ENCODE data around the gene PDE4A.

DNA sequence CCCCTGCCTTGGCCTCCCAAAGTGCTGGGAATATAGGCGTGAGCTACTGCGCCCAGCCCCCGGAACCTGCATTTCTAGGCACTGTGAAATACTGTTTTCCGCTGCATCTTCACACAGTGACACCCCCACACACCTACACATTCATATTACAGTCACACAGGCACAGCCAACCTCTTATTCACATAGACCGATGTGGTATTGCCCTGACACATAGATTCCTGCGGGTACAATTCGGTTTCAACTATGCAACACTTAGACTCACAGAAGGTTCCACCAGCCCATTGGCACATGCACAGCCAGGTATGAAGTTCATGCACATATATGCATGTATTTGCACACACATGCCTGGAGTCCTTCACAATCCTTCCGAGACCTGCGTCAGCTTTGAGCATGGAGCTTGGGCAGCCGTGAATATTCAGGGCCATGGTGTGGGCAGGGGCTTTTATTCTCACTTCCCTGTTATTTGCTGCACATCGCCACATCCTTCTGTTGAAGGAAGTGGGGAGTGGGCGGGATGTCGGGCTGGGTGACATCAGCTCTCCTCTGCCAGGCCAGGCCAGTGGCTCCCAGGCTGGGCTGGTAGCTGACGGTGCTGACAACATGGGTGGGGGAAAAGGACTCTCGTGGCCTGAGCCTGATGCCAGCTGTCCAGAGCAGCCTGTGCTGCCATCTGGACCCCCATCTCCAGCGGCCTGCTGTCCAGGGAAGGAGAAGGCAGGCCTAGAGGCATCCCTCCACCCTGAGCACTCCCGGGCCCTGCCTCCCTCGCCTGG, 11.6 kb upstream of the PDE4A start:
- TF ChIP-seq, protein P1, sequence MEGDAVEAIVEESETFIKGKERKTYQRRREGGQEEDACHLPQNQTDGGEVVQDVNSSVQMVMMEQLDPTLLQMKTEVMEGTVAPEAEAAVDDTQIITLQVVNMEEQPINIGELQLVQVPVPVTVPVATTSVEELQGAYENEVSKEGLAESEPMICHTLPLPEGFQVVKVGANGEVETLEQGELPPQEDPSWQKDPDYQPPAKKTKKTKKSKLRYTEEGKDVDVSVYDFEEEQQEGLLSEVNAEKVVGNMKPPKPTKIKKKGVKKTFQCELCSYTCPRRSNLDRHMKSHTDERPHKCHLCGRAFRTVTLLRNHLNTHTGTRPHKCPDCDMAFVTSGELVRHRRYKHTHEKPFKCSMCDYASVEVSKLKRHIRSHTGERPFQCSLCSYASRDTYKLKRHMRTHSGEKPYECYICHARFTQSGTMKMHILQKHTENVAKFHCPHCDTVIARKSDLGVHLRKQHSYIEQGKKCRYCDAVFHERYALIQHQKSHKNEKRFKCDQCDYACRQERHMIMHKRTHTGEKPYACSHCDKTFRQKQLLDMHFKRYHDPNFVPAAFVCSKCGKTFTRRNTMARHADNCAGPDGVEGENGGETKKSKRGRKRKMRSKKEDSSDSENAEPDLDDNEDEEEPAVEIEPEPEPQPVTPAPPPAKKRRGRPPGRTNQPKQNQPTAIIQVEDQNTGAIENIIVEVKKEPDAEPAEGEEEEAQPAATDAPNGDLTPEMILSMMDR (IDR thresholded peaks at IDR 0.05 in 2 of 3, conservative IDR thresholded peaks at IDR 0.05 in 1 of 3; ENCODE audit: control insufficient read depth in 2 of 3, extremely low read depth in 1 of 3, insufficient read depth in 1 of 3, low read depth in 3 of 3, low read length in 3 of 3): no peak
- TF ChIP-seq SIX5 (IDR thresholded peaks at IDR 0.05; ENCODE audit: low read depth, low read length, severe bottlenecking) (no peak), ESRRA (IDR thresholded peaks at IDR 0.05; ENCODE audit: low read length) (no peak), EZH2 (IDR thresholded peaks at IDR 0.05; ENCODE audit: borderline replicate concordance, control insufficient read depth, low read depth, low read length) (no peak), NFYB (IDR thresholded peaks at IDR 0.05; ENCODE audit: insufficient read depth, low read depth, low read length) (no peak), NFIC (IDR thresholded peaks at IDR 0.05; ENCODE audit: low read depth, low read length) (no peak), POLR2A (IDR thresholded peaks at IDR 0.05; ENCODE audit: low read depth, low read length) (peak; percentile 59), RFX5 (IDR thresholded peaks at IDR 0.05; ENCODE audit: low read depth, low read length) (no peak), GABPA (IDR thresholded peaks at IDR 0.05; ENCODE audit: low read depth) (no peak), CHD2 (IDR thresholded peaks at IDR 0.05; ENCODE audit: borderline replicate concordance, low read depth, low read length) (no peak), YBX1 (IDR thresholded peaks at IDR 0.05) (no peak), CEBPB (IDR thresholded peaks at IDR 0.05; ENCODE audit: borderline replicate concordance in 1 of 2, low read depth in 2 of 2, low read length in 2 of 2) (no peak), SMAD5 (IDR thresholded peaks at IDR 0.05; ENCODE audit: low read depth) (no peak)
- TF ChIP-seq, protein P2, sequence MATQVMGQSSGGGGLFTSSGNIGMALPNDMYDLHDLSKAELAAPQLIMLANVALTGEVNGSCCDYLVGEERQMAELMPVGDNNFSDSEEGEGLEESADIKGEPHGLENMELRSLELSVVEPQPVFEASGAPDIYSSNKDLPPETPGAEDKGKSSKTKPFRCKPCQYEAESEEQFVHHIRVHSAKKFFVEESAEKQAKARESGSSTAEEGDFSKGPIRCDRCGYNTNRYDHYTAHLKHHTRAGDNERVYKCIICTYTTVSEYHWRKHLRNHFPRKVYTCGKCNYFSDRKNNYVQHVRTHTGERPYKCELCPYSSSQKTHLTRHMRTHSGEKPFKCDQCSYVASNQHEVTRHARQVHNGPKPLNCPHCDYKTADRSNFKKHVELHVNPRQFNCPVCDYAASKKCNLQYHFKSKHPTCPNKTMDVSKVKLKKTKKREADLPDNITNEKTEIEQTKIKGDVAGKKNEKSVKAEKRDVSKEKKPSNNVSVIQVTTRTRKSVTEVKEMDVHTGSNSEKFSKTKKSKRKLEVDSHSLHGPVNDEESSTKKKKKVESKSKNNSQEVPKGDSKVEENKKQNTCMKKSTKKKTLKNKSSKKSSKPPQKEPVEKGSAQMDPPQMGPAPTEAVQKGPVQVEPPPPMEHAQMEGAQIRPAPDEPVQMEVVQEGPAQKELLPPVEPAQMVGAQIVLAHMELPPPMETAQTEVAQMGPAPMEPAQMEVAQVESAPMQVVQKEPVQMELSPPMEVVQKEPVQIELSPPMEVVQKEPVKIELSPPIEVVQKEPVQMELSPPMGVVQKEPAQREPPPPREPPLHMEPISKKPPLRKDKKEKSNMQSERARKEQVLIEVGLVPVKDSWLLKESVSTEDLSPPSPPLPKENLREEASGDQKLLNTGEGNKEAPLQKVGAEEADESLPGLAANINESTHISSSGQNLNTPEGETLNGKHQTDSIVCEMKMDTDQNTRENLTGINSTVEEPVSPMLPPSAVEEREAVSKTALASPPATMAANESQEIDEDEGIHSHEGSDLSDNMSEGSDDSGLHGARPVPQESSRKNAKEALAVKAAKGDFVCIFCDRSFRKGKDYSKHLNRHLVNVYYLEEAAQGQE (IDR thresholded peaks at IDR 0.05; ENCODE audit: low read depth, low read length): no peak

All from GM12878 (cell line).